B cell (primary cell): ENCODE measurements around the gene GTF3C5. TPM values are rescaled to one million over a fixed set of nuclear protein-coding genes. Genes with fewer than 3 reads are reported as not detected.

Source experiments
- ATAC-seq: fragments of 200-7000 bp; cut with Tn5 transposase; one replicate; pipeline ENCODE4 v1.10.0; 2021; ENCODE audit warnings: low read depth, mild to moderate bottlenecking, moderate number of reproducible peaks, moderate library complexity
- CTCF ChIA-PET: fragments of 350-600 bp; sonication (Branson Sonifier 250); formaldehyde crosslinking; loops from one replicate; lab custom pipeline; 2021; ENCODE audit warnings: antibody characterized with exemption, inconsistent platforms; lab: Charles Lee
- POLR2A ChIA-PET: fragments of 350-600 bp; sonication (Branson Sonifier 250); formaldehyde crosslinking; loops from one replicate; lab custom pipeline; 2021; ENCODE audit warnings: antibody characterized with exemption; lab: Charles Lee
- DNase-seq: peaks from one replicate; pipeline ENCODE4 v3.0.0; 2013
- H2AFZ ChIP-seq: 2 replicates; pipeline ENCODE4 v1.6.1; 2012; ENCODE audit warnings: mild to moderate bottlenecking, low read depth, low read length; ENCODE audit not compliant: insufficient read depth, poor library complexity, severe bottlenecking
- H3K27ac ChIP-seq, 2 donors: 1 replicate in 1 of 2; 2 replicates in 1 of 2; pipeline ENCODE4 v1.5.1; 2012 to 2013; ENCODE audit warnings: low read length in 2 of 2, mild to moderate bottlenecking in 2 of 2, moderate library complexity in 1 of 2
- H3K27me3 ChIP-seq, 4 experiments: fragments of 200-600 bp in 1 of 4; sonication (generic) in 1 of 4; replicated peaks in 1 of 4; 1 replicate in 2 of 4; 2 replicates in 2 of 4; pipeline versions ENCODE4 v1.6.1 to v1.7.0; 2013 to 2016; ENCODE audit warnings: low read length in 3 of 4, mild to moderate bottlenecking in 2 of 4, mixed read lengths in 1 of 4, moderate library complexity in 1 of 4; ENCODE audit not compliant: insufficient read depth in 4 of 4, control insufficient read depth in 3 of 4; ENCODE audit errors: control extremely low read depth in 1 of 4
- H3K36me3 ChIP-seq, 2 experiments: replicated peaks in 1 of 2; 1 replicate in 1 of 2; 2 replicates in 1 of 2; pipeline versions ENCODE4 v1.6.1 to v1.7.1; 2013; ENCODE audit warnings: low read length in 1 of 2; ENCODE audit not compliant: insufficient read depth in 2 of 2, control insufficient read depth in 1 of 2; ENCODE audit errors: control extremely low read depth in 1 of 2, extremely low read depth in 1 of 2
- H3K4me1 ChIP-seq, 2 donors: fragments of 200-600 bp in 1 of 2; sonication (generic) in 1 of 2; 1 replicate in 1 of 2; 2 replicates in 1 of 2; pipeline versions ENCODE4 v1.5.1 to v1.6.1; 2013 to 2017; ENCODE audit warnings: low read length in 2 of 2; ENCODE audit not compliant: control insufficient read depth in 2 of 2, insufficient read depth in 2 of 2
- H3K4me2 ChIP-seq: replicated peaks from 2 replicates; pipeline ENCODE3; 2012; ENCODE audit warnings: mild to moderate bottlenecking, low read depth, low read length; ENCODE audit not compliant: poor library complexity, severe bottlenecking
- H3K4me3 ChIP-seq, 5 experiments: fragments of 200-600 bp in 1 of 5; sonication (generic) in 1 of 5; 1 replicate in 3 of 5; 2 replicates in 2 of 5; pipeline versions ENCODE4 v1.5.1 to v1.7.0; 2011 to 2016; ENCODE audit warnings: low read length in 4 of 5, mild to moderate bottlenecking in 4 of 5, low read depth in 2 of 5, control low read depth in 1 of 5, moderate library complexity in 1 of 5; ENCODE audit not compliant: insufficient read depth in 1 of 5; ENCODE audit errors: control extremely low read depth in 1 of 5, extremely low read depth in 1 of 5
- H3K79me2 ChIP-seq: fragments of 200-600 bp; sonication (generic); one replicate; pipeline ENCODE4 v1.6.0; 2016; ENCODE audit warnings: low read length; ENCODE audit not compliant: control insufficient read depth, insufficient read depth
- H3K9ac ChIP-seq: fragments of 200-600 bp; sonication (generic); 2 replicates; pipeline ENCODE4 v1.6.1; 2017; ENCODE audit warnings: mild to moderate bottlenecking, low read length, moderate library complexity
- H3K9me3 ChIP-seq, 3 donors: one replicate each; pipeline versions ENCODE4 v1.6.1 to v1.7.1; 2013; ENCODE audit warnings: low read length in 2 of 3; ENCODE audit not compliant: control insufficient read depth in 2 of 3, insufficient read depth in 1 of 3; ENCODE audit errors: control extremely low read depth in 1 of 3
- H4K20me1 ChIP-seq: 2 replicates; pipeline ENCODE4 v1.6.0; 2012; ENCODE audit warnings: mild to moderate bottlenecking, low read length; ENCODE audit not compliant: insufficient read depth, control insufficient read depth, poor library complexity, severe bottlenecking
- H3K27ac Mint-ChIP-seq: one replicate; pipeline ENCODE4 v1.8.0; 2021; ENCODE audit warnings: mixed read lengths
- H3K27me3 Mint-ChIP-seq: one replicate; pipeline ENCODE4 v1.8.0; 2021; ENCODE audit warnings: mixed read lengths
- H3K4me1 Mint-ChIP-seq: one replicate; pipeline ENCODE4 v1.8.0; 2021; ENCODE audit warnings: mixed read lengths
- H3K4me3 Mint-ChIP-seq: one replicate; pipeline ENCODE4 v1.8.0; 2021; ENCODE audit warnings: mixed read lengths
- H3K9me3 Mint-ChIP-seq: one replicate; pipeline ENCODE4 v1.8.0; 2022; ENCODE audit warnings: mixed read lengths; ENCODE audit not compliant: insufficient read depth
- CTCF ChIP-seq: fragments of 200-600 bp; IDR thresholded peaks from one replicate; pipeline ENCODE4 v1.8.0; 2022; ENCODE audit warnings: antibody characterized with exemption, mild to moderate bottlenecking
- EZH2 ChIP-seq: IDR thresholded peaks from 2 replicates; pipeline ENCODE4 v1.6.1; 2012; ENCODE audit warnings: borderline replicate concordance, low read depth, mild to moderate bottlenecking, moderate library complexity, low read length; ENCODE audit not compliant: insufficient read depth, poor library complexity, severe bottlenecking
- WGBS: methylation state at CpG from one replicate; pipeline ENCODE4 v1.1.5; 2013; ENCODE audit warnings: missing lambda C conversion rate; ENCODE audit not compliant: insufficient coverage; 5-methylcytosine and 5-hydroxymethylcytosine counted together
- intact Hi-C: fragments of 100-400 bp; cut with micrococcal nuclease; formaldehyde crosslinking; loops from one replicate; pipeline ENCODE4 v1.10.0; 2022
- polyA plus RNA-seq: library from polyadenylated mRNA; depleted of rRNA; stranded (reverse); fragments of >200 nt; gene quantifications from 2 replicates; pipeline ENCODE4 v1.2.3, GENCODE V29; 2012
- total RNA-seq, 2 donors: library from RNA; stranded (reverse); fragments of 120-200 nt in 1 of 2; gene quantifications; 1 replicate in 1 of 2; 2 replicates in 1 of 2; pipeline versions ENCODE4 v1.2.3 to v1.2.4, GENCODE V29; 2013 to 2022

Gene GTF3C5
- total and polyA plus RNA-seq, 2 donors (not counting 1 experiment from before 2014, with no cell fraction given): 80.5 to 91.2 TPM

- no peaks in the 10 kb centered on the region for H3K27me3 ChIP-seq
- Mint-ChIP-seq H3K4me3 (no peak overlapping the region), H3K4me1 (no peaks in the 10 kb centered on the region), H3K27me3 (no peaks in the 10 kb centered on the region), H3K27ac (no peak overlapping the region), H3K9me3 (no peaks in the 10 kb centered on the region)
- peak; percentile 22 for DNase-seq
- peaks cover 0 to 78% of the 10 kb centered on the region in 2 experiments for H3K36me3 ChIP-seq
- H3K9me3 ChIP-seq: peaks cover 0 to 5% (median 0%) of the 10 kb centered on the region in 3 donors
- no peak overlapping the region for H3K4me3 ChIP-seq
- ChIA-PET POLR2A (interaction anchor here (1.2 kb wide), 1 partner anchor 45 kb away, joined by 4 read pairs; no protein-coding TSS in a partner anchor), CTCF (interaction anchor here (0.8 to 26.5 kb wide), 13 partner anchors 9 to 83 kb away, joined by 3 to 599 read pairs (median 6); partner anchors contain the start of gene RALGDS)
- no peak overlapping the region for H2AFZ ChIP-seq
- H3K4me2 ChIP-seq: no peak overlapping the region
- intact Hi-C loops: loop anchor here (1.0 kb wide), 4 partner anchors 19 to 78 kb away; partner anchors contain the start of gene RALGDS
- H3K27ac ChIP-seq: no peak overlapping the region
- no peak for TF ChIP-seq CTCF
- TF ChIP-seq EZH2: no peak
- no peak for ATAC-seq
- H3K9ac ChIP-seq: no peak overlapping the region
- no peaks in the 10 kb centered on the region for H3K79me2 ChIP-seq
- H4K20me1 ChIP-seq: no peaks in the 10 kb centered on the region
- 96% methylated on average over 20 of the region's 21 CpGs for WGBS
- no peaks in the 10 kb centered on the region for H3K4me1 ChIP-seq
Measured at GRCh38 chr9:133102190-133103021, 71.6 kb downstream of the GTF3C5 start.
